GM21528 (cell line): ENCODE measurements around the gene SETBP1.

Experiments used
- ATAC-seq: cut with Tn5 transposase; IDR thresholded peaks from one replicate; pipeline ENCODE4 v1.9.1; 2021; ENCODE audit warnings: mild to moderate bottlenecking, moderate library complexity; ENCODE audit not compliant: unreplicated experiment, low FRiP score

Gene SETBP1

DNA sequence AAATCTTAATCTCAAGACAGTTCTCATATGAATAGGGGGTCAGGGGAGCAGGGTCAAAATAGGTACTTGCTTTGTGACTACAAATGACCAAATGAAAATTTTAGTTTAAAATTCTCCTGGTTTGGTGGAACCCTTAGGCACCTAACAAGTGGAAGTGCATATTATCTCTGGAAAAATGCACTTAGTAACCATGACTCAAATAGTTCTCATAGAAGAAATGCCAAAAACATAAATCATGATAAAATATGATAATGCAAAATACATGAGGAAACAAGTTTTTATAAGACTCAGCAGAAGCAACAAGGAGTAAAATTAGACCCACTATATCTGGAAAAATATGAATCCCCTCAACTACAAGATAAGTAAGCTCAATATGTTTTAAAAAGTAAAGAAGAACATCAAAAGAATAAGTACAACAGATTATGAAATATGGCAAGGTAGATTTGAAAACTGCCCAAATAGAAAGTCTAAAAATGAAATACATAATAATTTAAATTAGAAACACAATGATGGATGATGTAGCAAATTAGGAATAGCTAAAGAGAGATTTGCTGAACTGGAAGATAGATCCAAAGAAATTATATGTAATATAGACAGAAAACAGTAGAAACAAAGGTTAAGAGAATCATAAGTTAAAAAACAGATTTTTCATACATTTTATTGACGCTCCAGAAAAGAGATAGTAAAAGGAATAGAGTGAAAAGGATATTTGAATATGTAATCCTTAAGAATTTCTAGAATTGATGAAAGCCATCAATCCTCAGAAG is 308.3 kb downstream of the SETBP1 start:
- no peak for ATAC-seq

DNA sequence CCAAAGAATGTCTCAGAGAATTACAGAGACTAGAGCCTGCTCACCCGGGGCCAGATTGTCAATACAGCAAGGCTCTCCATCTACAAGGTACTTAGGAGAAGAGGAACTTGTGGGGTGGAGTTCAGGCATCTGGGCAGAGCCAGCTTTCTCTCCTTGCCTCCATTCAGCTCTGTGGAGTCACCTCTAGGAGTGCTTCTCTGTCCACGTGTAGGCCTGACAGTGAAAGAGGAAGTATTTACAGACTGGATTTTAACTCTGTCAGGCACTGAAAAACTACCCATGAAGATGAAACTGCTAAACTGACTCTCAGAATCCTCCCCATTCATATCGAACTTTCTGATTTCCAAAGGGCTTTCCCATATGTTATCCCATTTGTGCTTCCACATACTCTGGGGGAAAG is 315.6 kb downstream of the SETBP1 start:
- ATAC-seq: no peak

DNA sequence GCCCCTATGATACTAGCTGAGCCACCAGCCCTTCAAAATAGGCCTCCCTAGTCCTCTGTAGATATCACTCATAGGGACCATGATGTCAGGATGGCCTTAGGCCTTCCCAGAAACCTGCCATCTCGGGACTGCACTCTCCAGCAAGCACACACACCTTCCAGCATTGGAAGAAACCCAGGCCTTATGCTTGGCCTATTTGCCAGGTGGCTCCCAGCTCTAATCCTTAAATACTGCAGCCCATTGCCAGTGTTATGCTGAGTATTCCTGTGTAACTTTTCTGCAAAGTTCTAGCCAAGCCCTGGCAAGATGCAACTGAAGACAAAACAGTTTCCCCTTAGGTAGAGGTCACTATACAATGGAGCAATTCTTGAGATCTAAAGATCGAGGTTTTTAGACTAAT is 316.5 kb downstream of the SETBP1 start:
- ATAC-seq: no peak

DNA sequence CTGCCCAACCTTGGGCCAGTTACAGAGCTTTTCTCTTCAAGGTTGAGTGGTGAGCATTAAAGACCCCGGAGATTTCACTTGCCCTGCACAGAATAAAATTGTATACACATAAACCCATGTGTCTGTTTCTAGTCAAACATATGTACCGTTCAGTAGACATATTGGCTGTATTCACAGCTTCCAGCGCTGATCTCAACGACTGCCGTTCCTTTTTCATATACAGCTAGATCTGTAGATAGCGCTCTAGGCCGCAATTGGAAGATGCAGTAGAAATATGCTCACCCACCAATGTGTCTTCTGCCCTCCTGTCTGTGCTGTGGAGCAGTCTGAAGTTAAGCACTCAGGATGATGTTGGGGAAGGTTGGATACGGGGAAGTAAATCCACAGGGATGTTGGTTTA is 317.7 kb downstream of the SETBP1 start:
- no peak for ATAC-seq

DNA sequence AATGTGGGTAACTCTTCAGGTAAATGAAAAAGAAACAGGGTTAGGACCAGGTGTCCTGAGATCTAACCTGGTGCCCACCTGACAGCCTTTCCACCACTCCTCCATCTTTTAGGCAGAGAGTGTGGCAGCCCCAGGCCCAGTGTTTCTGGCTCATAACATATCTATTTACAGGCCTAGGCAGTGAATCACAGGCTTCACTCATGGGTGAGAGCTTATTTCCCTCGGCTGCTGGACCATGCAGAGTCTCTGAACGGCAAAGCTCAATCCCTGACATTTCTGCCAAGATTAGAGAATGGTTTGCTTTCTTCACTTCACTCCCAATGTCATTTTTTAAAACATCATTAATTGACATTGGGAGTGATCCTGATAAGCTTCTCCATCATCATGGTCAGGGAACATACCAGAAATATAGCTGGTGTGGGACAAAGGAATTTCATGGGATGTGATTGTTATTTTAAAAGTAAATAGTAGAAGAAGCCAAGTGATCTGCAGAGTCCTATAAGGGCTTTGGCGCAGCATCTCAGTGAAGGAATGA is 323.9 kb downstream of the SETBP1 start:
- ATAC-seq: no peak

DNA sequence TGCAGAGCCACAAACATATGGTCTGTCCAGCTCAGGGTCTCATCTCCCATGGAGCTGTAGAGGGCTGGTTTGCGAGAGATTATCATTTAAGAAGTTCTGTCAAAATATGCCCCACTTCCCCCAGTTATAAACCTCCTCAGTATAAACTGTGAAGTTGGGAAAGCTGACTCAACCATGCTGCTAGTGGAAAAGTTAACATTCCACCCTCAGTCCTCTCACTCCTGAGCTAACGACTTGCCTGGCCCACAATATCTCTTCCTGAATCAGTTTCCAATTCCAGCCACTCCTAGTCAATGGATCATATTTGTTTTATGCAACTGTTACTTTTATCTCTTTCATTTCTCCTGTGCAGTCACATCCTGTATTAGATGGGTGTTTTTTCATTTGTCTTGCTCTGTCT is 326.2 kb downstream of the SETBP1 start:
- ATAC-seq: no peak

DNA sequence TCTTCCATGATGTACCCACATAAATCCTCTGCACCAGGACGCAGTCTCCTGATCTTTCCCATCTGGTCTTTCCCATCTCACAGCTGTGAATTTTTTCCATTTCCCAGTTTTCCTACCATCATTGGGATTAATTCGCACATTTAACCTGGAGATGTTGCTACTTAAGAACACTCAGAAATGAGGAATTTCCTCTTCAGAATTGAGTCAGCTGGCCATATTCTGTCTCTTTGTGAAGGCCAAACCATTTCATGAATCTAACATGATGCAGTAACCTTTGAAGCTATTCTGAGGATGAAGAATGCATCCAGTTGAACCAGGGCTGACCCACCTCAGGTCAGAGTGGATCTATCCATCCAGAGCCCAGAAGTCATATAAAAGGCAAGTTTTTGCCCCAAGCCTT is 326.8 kb downstream of the SETBP1 start:
- ATAC-seq: no peak

DNA sequence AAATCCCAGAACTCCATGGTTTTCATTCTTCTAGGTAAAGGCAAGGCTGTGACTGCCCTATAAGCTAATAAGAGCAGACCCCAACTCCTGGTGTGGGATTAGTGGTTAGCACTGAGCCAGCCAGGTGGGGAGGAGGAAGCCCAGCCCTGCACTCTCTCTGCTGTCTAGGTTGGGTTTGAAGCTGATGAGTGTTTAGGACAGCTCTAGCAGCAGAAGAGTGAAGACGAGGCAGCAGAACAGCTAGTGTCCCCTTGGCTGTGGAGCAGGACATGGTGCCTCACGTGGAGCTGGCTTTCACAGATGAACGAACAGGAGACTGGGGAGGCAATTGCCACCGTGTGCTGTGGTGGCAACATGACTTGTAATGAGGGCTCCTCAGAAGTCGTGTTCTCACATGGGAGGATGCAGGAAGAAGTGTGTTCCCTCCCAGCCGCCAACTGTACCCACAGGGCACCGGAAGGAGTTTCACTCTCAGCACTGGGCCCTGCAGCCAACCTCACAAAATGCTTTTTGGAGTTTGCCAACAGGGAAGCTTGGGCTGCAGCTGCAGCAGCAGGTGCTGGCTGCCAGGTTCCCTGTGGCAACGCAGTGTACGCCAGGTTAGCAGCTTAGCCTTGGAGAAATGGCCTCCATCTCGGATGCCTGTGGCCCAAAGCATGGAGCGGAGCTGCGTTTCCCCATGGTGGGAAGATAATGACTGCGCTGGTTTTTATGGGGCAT is 328.2 kb downstream of the SETBP1 start:
- ATAC-seq: no peak

DNA sequence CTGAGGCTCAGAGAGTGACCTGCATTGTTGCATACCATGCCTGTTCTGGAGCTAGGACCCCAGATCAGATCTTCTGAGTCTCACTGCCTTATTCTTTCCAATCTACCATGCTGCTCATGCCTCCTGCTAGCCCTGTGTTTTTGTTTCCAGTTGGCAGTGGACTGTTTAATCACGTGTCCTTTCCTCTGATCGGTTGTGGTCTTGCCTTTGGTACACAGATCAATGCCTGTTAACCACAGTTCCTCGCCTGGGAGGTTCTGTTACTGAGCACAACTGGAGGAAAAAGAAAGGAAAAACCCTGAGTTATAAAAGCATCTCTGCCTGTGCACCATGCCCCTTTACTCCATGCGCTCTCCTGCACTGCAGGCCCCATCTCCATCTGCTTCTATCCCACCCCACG is 329.1 kb downstream of the SETBP1 start:
- no peak for ATAC-seq

DNA sequence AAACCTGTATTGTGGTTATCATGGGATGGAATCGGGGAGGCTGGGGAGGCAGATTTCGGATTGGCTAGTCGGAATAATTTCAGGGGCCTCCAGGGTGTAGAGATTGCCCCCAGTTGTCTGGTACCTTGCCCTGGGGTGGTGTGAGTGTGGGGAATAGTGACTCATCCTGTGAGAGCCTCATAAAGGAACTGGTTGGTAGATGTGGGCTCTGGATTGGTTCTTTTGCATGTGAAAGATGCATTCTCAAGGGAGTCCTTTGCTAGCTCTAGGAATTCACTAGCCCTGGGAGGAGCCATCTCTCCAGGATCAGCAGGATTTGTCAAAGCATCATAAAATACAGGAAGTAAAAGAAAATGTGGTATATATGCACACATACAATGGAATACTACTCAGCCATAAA is 331.6 kb downstream of the SETBP1 start:
- no peak for ATAC-seq

DNA sequence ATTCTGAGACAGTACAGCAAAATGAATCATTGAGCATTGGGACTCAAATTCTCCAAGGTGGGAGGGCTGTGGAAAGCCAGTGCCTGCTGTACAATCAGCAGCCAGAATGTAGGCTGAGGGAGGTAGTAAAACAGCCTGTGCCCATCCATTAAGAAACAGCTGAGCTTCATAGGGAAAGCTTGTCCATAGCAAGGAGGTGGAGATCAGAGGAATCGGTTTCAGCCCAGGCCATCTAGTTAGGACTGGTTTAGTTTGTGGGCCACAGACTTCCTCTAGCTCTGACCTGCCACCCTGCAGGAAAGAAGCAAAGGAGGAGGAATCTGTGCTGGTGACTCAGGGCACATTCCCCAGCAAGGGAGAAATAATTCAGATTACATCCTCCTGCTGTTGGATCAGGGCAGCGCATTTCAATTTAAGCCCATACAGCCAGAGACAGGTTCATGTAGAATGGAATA is 333.4 kb downstream of the SETBP1 start:
- ATAC-seq: no peak

DNA sequence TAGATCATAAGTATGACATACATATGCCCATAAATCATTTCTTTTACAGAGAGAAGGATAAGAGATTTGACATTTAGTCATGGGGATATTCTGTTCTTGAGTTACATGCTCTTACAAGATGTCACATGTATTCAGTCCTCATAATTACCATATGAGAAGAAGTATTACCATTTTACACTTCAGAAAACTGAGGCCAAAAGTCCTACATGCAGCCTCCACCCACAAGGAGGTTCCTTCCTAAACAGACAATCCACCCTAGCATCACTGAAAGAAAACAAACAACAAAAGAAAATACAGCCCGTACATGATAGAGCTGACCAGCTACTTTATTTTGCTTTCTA is 335.1 kb downstream of the SETBP1 start:
- no peak for ATAC-seq

DNA sequence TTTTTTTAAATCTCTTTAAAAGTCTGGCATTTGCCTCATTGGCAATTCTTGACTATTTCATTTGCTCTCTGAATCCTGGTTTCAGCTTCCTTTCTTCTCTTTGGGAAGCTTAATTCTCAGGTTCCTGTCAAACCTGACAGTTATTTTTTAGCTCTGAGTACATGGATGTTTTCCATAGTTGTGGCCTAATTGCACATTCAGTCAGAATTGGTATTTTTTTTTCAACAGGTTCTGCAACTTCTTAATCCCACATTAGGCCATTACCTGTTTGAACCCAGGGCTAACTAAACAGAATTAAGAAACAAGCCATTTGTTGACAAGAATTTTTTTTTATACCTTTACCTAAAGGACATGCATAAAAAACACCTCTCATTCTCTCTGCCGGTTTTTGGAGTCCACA is 338.8 kb downstream of the SETBP1 start:
- no peak for ATAC-seq

DNA sequence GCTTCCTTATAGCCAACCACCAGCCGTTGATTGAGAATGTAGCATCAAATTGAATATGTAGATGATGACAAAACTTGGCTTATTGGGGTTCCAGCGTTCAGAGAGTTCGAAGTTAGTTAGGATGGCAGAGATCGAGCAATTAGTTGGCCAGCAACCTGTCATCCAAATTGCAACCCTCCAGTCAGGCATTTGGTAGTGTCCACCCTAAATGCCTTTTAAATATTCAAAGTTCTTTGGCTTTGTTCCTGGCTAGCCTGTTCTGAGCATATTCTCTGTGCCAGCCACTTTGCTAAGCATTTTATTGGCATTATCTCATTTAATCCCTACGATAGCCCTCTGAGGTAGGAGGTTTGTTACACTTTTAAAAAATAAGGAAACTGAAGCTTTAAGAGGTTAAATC is 342.8 kb downstream of the SETBP1 start:
- no peak for ATAC-seq

DNA sequence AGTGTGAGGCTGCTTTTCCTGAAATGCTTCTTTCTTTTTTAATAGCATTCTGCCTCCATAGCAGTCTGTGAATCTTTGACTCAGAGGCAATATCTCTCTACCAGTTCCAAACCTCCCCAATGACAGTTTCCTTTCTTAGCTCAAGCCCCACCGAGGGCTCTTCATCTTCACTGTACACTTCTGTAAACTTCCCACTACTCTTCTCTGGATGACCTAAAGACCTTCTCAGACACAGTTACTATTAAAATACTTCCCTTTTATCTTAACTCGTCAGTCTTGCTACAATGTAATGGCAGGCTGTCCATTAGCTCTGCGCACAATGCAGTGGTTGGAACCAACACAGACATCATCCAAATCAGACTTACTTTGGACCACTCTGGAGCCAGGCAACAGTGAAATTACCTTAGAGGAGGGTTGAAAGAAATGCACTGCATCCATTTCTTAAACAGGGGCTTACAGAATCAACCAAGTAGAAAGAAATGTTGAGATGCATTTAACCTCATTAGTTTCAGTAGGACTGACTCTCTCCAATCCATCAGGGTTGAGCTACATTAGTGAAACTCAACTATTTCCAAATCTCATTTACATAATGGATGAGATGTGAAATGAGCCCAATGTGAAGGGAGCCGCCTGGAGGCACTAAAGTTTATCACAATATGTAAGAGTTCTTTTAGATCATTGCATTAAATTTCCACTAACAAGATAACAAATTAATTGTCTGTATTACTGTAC is 343.8 kb downstream of the SETBP1 start:
- no peak for ATAC-seq

DNA sequence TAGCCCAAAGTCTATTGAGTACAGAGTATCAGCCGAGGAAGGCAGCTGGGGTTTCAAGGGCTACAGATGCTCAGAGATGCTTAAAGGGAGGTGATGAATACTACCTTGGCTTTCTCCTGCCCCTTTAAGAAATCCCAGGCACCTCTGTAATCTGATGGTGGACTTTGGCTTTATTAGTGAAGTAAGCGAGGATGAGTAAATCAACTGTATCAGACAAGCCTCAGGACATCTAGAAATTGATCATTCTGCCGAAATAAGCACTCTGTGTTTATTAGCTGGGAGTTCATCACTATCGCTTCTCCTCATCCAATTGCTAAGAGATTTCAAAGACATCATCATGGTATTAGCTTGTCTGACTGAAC is 344.4 kb downstream of the SETBP1 start:
- no peak for ATAC-seq

DNA sequence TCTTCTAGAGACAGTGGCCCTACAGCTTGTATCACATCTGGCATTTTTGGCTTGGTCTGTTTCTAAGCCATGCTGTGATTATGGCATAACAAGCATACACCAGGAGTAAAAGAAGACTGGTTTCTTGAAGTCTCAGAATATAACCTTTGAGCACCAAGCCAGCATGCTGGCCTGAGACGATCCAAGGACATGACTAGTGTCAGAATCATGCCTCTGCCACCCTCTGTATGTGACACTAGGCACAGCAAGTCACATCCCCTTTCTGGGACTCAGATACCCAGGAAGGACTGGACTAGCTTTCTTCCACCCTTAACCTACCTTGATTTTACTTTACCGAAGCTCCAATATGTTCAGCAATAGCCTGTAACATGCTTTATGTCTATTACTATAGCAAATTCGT is 345.5 kb downstream of the SETBP1 start:
- no peak for ATAC-seq

DNA sequence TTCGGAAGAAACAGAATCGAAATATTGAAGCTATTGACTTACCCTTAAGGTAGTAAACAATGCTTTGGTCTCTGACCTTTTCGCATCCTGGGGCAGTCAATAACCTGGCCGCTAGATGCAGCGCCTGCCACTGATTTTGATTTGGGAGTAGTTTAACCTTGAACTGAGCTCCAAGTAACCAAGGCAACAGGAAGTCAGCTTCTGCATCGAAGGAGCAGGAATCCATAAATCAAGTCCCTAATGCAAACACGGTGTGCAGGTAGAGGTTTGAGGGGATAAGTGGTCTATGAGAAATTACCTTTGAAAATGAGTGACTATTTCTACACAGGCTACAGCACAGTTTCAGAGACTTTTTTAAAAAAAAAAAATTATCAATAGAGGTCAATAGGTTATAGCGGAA is 353.5 kb downstream of the SETBP1 start:
- ATAC-seq: no peak

DNA sequence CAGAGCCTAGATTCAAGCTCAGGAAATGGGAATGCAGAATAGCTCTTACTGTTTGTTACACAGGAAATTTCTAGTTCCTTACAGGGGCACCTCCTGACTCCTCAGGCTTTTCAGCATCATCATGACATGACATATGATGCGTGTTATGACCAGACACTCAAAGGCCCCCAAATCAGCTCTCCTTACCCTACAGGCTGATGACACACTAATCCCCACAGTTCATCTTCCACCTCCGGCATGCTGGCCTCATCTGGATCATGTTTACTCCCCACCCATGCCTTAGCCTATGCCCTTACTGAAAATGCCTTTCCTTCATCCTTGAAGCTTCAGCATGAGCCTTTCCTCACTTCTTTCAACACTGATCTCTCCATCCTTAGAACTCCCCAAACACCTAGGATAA is 356.9 kb downstream of the SETBP1 start:
- ATAC-seq: no peak

DNA sequence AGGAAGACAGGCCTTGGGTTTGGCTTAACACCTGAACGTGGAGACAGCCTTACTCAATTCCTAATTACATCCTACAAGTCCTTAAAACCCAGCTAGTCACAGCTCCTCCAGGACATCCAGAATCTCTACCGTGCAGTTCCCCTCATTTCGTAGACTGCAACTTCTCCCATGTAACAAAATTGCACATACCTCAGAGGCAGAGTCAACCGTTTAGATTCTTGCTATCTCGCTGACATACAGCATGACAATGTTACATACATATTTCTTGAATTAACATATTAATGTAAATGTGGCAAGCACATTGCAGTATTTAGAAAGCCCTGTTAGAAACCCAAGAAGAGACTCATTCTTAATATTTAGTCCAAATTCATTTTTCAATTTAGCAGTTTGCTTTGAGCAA is 358.7 kb downstream of the SETBP1 start:
- ATAC-seq: no peak

DNA sequence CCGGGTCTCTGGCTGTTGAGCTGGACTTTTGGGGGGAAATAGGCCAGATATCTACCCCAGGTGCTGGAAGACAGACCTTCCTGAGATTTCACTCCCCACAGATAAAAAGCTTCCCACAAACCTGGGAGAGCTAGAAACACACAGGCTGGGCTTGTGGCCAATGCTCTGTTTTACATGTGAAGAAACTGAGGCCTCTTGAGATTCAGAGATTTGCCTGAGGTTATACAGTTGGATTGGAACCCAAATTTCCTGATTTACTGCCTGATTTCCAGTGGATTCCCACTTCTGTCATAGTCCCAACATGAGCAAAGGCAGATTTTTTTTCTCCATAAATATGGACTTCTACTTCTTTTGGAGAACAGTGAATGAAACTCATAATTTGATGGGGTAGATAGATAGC is 360.2 kb downstream of the SETBP1 start:
- no peak for ATAC-seq
